HTERT RPE-1 (cell line): ENCODE data around the gene TBC1D32.
"Not testable (repeated sequence)": the region's sequence is repeated elsewhere in the genome, so short reads cannot be mapped to it uniquely, and the experiment has no call there.

ENCODE experiments used
- in situ Hi-C: fragments of 300-500 bp; cut with MboI; formaldehyde crosslinking; loops from 4 replicates; pipeline ENCODE4 v1.14.3; 2020; ENCODE audit warnings: low sequenced_read_pairs

Gene TBC1D32

DNA sequence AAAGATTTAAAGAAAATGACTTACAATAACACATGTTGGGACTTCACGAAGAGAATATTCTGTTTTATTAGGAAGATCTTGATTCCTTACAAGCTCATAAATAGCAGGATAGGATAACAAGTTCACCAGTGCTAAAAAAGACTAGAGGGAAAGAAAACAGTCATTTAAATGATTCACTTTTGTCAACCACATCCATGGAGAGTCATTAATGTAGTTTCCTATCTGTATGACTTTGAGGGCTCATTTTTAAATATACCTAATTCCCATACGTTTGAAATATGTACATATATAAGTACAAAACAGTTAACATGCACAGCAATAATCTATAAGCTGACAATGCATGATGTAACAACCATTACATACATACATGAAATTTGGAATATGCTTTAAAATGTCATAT lies 111.1 kb downstream of the TBC1D32 start:
- in situ Hi-C loops: no loop called here

- in situ Hi-C loops: no loop called here
These were observed 111.6 kb downstream of the TBC1D32 start for GRCh38 chr6:121222656-121223055.

DNA sequence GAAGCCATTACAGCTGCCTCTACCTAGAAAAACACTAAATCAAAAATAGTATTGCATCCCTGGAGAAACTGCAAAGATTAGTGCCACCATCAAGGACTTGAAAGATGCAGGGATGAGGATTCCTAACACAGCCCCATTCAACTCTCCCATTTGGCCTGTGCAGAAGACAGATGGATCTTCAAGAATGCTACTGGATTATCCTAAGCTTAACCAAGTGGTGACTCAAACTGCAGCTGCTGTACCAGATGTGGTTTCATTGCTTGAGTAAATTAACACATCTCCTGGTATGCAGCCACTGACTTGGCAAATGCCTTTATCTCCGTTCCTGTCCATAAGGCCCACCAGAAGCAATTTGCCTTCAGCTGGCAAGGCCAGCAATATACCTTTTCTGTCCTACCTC lies 117.4 kb downstream of the TBC1D32 start:
- in situ Hi-C loops: no loop called here

DNA sequence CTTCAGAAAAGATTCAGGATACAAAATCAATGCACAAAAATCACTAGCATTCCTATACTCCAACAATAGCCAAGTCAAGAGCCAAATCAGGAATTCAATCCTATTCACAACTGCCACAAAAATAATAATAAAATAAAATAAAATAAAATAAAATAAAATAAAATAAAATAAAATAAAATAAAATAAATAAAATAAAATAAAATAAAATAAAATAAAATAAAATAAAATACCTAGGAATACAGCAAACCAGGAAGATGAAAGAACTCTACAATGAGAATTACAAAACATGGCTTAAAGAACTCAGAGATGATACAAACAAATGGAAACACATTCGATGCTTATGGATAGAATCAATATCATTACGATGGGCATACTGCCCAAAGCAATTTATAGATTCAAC lies 120.9 kb downstream of the TBC1D32 start:
- in situ Hi-C loops: not testable (repeated sequence)

GRCh38 chr6:121210943-121211342 lies 123.3 kb downstream of the TBC1D32 start:
- in situ Hi-C loops: no loop called here

- in situ Hi-C loops: no loop called here
These were observed 128.7 kb downstream of the TBC1D32 start for GRCh38 chr6:121205569-121205968.

GRCh38 chr6:121201105-121201504 lies 133.2 kb downstream of the TBC1D32 start:
- in situ Hi-C loops: no loop called here

GRCh38 chr6:121196042-121196441 lies 138.2 kb downstream of the TBC1D32 start:
- in situ Hi-C loops: not testable (repeated sequence)

GRCh38 chr6:121190122-121190521 lies 144.2 kb downstream of the TBC1D32 start:
- in situ Hi-C loops: no loop called here

DNA sequence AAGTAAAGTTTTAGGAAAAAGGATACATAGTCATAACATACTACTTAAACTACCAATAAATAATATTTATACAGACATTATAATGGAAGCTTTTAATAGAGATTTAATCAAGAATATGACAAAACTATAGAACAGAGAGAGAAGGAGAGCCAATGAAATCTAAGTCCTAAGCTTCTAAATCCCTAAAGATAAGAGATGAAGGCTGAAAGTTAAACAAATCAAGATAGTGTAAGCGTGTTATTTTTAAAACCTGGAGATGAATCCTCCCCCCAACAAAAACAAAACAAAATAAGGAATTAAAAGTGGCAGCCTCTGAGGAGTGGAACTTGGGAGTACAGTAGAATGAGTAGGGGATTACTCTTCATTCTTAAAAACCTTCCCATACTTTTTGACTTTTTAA lies 145.9 kb downstream of the TBC1D32 start:
- in situ Hi-C loops: no loop called here

GRCh38 chr6:121187833-121188200 lies 146.5 kb downstream of the TBC1D32 start:
- in situ Hi-C loops: no loop called here

DNA sequence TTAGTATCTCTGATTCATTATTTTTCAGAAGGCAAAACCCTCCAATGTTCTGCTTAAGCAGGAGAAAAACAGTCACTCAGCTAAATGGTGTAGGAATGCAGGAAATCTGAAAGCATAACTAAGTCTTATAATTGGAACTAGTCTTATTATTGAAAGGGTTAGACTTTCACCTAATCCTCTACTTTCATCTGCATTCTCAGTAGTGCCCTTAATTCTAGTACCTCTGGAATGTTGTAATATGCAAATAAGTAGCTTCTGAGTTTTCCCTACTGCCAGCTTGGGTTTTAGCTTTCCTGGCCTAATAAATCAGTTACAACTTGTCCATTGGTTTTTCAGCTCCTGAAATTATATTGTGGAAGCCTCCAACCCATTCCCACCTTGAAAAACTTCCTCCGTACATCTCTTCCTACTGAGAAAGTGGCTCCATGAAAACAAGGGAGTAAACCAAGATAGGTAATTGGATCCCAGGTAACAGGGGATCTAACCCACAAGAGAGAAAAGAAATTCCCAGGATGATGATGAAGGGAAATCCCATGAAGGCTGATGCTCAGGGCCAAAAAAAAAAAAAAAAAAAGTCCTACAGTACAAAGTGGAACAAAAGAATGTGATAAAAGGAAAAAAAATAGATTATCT lies 147.0 kb downstream of the TBC1D32 start:
- in situ Hi-C loops: no loop called here

DNA sequence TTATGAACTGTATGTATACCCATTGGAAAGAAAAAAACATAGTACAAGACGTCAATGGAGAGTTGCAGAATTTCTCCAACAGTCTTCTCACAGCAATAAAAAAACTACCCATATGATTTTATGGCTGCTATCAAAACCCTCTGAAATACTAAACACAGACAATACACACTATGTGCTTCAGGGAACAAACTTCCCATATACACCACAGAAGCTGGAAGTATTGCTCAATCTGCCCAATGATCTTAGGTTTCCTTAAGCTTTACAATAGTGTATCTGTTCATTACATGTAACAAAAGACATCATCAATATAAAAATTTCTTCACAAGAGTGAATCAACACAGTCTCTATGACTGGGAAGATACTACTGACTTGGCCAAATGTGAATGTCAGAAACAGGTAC lies 150.5 kb downstream of the TBC1D32 start:
- in situ Hi-C loops: no loop called here

- in situ Hi-C loops: no loop called here
These were observed 158.5 kb downstream of the TBC1D32 start for GRCh38 chr6:121175827-121176226.

- in situ Hi-C loops: not testable (repeated sequence)
These were observed 161.8 kb downstream of the TBC1D32 start for GRCh38 chr6:121172451-121172850.

DNA sequence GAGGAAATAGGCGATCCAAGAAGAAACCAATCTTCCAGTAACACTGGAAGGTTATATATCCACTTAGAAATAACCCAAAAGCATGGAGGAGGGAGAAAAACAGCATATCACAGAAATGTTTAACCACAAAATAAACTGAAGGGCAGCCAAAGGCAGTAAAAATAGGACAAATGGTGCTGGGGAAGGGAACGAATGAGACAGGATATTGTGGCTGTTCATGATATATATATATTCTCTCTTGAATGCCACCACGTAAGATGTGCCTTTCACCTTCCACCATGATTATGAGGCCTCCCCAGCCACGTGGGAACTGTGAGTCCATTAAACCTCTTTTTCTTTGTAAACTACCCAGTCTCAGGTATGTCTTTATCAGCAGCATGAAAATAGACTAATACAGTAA lies 162.4 kb downstream of the TBC1D32 start:
- in situ Hi-C loops: no loop called here

DNA sequence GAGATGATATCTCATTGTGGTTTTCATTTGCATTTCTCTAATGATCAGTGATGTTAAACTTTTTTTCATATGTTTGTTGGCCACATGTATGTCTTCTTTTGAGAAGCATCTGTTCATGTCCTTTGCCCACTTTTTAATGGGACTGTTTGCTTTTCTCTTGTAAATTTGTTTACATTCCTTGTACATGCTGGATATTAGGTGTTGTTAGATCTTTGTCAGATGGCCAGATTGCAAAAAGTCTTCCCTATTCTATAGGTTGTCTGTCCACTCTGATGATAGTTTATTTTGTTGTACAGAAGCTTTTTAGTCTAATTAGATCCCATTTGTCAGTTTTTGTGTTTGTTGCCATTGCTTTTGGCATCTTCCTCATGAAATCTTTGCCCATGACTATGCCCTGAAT lies 172.4 kb downstream of the TBC1D32 start:
- in situ Hi-C loops: no loop called here

- in situ Hi-C loops: no loop called here
These were observed 174.0 kb downstream of the TBC1D32 start for GRCh38 chr6:121160276-121160675.

DNA sequence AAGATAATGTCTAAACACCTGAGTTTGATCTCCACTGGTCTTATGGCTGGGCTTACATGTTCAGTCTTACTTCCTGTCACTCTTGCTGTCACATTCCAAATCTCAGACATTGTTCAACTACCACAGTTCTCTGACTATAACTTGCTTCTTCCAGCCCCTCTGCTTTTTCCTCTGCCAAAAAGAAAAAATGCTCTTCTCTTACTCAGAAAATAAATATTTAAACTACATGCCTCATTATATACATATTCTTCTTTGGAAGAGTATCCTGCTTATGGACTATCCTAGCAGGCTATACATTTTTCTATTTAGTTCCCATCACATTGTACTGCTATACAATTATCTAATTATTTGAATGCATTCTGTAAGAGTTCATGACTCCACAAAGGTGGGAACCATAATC lies 175.4 kb downstream of the TBC1D32 start:
- in situ Hi-C loops: no loop called here

DNA sequence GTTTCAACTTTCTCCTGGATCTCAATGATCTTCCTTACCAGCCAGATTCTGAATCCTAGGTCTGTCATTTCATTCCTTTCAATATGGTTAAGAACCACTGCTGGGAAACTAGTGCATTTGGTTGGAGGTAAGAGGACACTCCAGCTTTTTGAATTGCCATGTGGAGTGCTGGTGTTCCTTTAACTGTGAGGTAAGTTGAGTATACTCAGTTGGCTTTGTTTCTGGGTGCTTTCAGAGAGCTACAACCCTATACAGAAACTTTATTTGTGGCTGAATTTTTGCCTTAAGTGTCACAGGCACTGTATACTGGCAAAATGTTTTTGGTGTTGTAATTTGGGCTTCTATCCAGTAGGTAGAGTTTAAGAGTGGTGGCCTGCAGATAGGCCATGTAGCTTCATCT lies 175.8 kb downstream of the TBC1D32 start:
- in situ Hi-C loops: no loop called here

- in situ Hi-C loops: no loop called here
These were observed 176.4 kb downstream of the TBC1D32 start for GRCh38 chr6:121157906-121158305.

GRCh38 chr6:121143476-121143875 lies 190.8 kb downstream of the TBC1D32 start:
- in situ Hi-C loops: no loop called here

- in situ Hi-C loops: no loop called here
These were observed 192.2 kb downstream of the TBC1D32 start for GRCh38 chr6:121142093-121142492.
